B cell (primary cell): ENCODE results near the gene CCNG1. TPM values are rescaled to one million over a fixed set of nuclear protein-coding genes. Genes with fewer than 3 reads are reported as not detected.
A peak's percentile ranks its signal among the peaks of the same experiment; 100 is the strongest.

Experiments
- ATAC-seq: fragments of 200-7000 bp; cut with Tn5 transposase; one replicate; pipeline ENCODE4 v1.10.0; 2021; ENCODE audit warnings: low read depth, mild to moderate bottlenecking, moderate number of reproducible peaks, moderate library complexity
- CTCF ChIA-PET: fragments of 350-600 bp; sonication (Branson Sonifier 250); formaldehyde crosslinking; loops from one replicate; lab custom pipeline; 2021; ENCODE audit warnings: antibody characterized with exemption, inconsistent platforms; lab: Charles Lee
- POLR2A ChIA-PET: fragments of 350-600 bp; sonication (Branson Sonifier 250); formaldehyde crosslinking; loops from one replicate; lab custom pipeline; 2021; ENCODE audit warnings: antibody characterized with exemption; lab: Charles Lee
- DNase-seq: peaks from one replicate; pipeline ENCODE4 v3.0.0; 2013
- H2AFZ ChIP-seq: 2 replicates; pipeline ENCODE4 v1.6.1; 2012; ENCODE audit warnings: mild to moderate bottlenecking, low read depth, low read length; ENCODE audit not compliant: insufficient read depth, poor library complexity, severe bottlenecking
- H3K27ac ChIP-seq, 2 donors: 1 replicate in 1 of 2; 2 replicates in 1 of 2; pipeline ENCODE4 v1.5.1; 2012 to 2013; ENCODE audit warnings: low read length in 2 of 2, mild to moderate bottlenecking in 2 of 2, moderate library complexity in 1 of 2
- H3K27me3 ChIP-seq, 4 experiments: fragments of 200-600 bp in 1 of 4; sonication (generic) in 1 of 4; replicated peaks in 1 of 4; 1 replicate in 2 of 4; 2 replicates in 2 of 4; pipeline versions ENCODE4 v1.6.1 to v1.7.0; 2013 to 2016; ENCODE audit warnings: low read length in 3 of 4, mild to moderate bottlenecking in 2 of 4, mixed read lengths in 1 of 4, moderate library complexity in 1 of 4; ENCODE audit not compliant: insufficient read depth in 4 of 4, control insufficient read depth in 3 of 4; ENCODE audit errors: control extremely low read depth in 1 of 4
- H3K36me3 ChIP-seq, 2 experiments: replicated peaks in 1 of 2; 1 replicate in 1 of 2; 2 replicates in 1 of 2; pipeline versions ENCODE4 v1.6.1 to v1.7.1; 2013; ENCODE audit warnings: low read length in 1 of 2; ENCODE audit not compliant: insufficient read depth in 2 of 2, control insufficient read depth in 1 of 2; ENCODE audit errors: control extremely low read depth in 1 of 2, extremely low read depth in 1 of 2
- H3K4me1 ChIP-seq, 2 donors: fragments of 200-600 bp in 1 of 2; sonication (generic) in 1 of 2; 1 replicate in 1 of 2; 2 replicates in 1 of 2; pipeline versions ENCODE4 v1.5.1 to v1.6.1; 2013 to 2017; ENCODE audit warnings: low read length in 2 of 2; ENCODE audit not compliant: control insufficient read depth in 2 of 2, insufficient read depth in 2 of 2
- H3K4me2 ChIP-seq: replicated peaks from 2 replicates; pipeline ENCODE3; 2012; ENCODE audit warnings: mild to moderate bottlenecking, low read depth, low read length; ENCODE audit not compliant: poor library complexity, severe bottlenecking
- H3K4me3 ChIP-seq, 5 experiments: fragments of 200-600 bp in 1 of 5; sonication (generic) in 1 of 5; 1 replicate in 3 of 5; 2 replicates in 2 of 5; pipeline versions ENCODE4 v1.5.1 to v1.7.0; 2011 to 2016; ENCODE audit warnings: low read length in 4 of 5, mild to moderate bottlenecking in 4 of 5, low read depth in 2 of 5, control low read depth in 1 of 5, moderate library complexity in 1 of 5; ENCODE audit not compliant: insufficient read depth in 1 of 5; ENCODE audit errors: control extremely low read depth in 1 of 5, extremely low read depth in 1 of 5
- H3K79me2 ChIP-seq: fragments of 200-600 bp; sonication (generic); one replicate; pipeline ENCODE4 v1.6.0; 2016; ENCODE audit warnings: low read length; ENCODE audit not compliant: control insufficient read depth, insufficient read depth
- H3K9ac ChIP-seq: fragments of 200-600 bp; sonication (generic); 2 replicates; pipeline ENCODE4 v1.6.1; 2017; ENCODE audit warnings: mild to moderate bottlenecking, low read length, moderate library complexity
- H3K9me3 ChIP-seq, 3 donors: one replicate each; pipeline versions ENCODE4 v1.6.1 to v1.7.1; 2013; ENCODE audit warnings: low read length in 2 of 3; ENCODE audit not compliant: control insufficient read depth in 2 of 3, insufficient read depth in 1 of 3; ENCODE audit errors: control extremely low read depth in 1 of 3
- H4K20me1 ChIP-seq: 2 replicates; pipeline ENCODE4 v1.6.0; 2012; ENCODE audit warnings: mild to moderate bottlenecking, low read length; ENCODE audit not compliant: insufficient read depth, control insufficient read depth, poor library complexity, severe bottlenecking
- H3K27ac Mint-ChIP-seq: one replicate; pipeline ENCODE4 v1.8.0; 2021; ENCODE audit warnings: mixed read lengths
- H3K27me3 Mint-ChIP-seq: one replicate; pipeline ENCODE4 v1.8.0; 2021; ENCODE audit warnings: mixed read lengths
- H3K4me1 Mint-ChIP-seq: one replicate; pipeline ENCODE4 v1.8.0; 2021; ENCODE audit warnings: mixed read lengths
- H3K4me3 Mint-ChIP-seq: one replicate; pipeline ENCODE4 v1.8.0; 2021; ENCODE audit warnings: mixed read lengths
- H3K9me3 Mint-ChIP-seq: one replicate; pipeline ENCODE4 v1.8.0; 2022; ENCODE audit warnings: mixed read lengths; ENCODE audit not compliant: insufficient read depth
- CTCF ChIP-seq: fragments of 200-600 bp; IDR thresholded peaks from one replicate; pipeline ENCODE4 v1.8.0; 2022; ENCODE audit warnings: antibody characterized with exemption, mild to moderate bottlenecking
- EZH2 ChIP-seq: IDR thresholded peaks from 2 replicates; pipeline ENCODE4 v1.6.1; 2012; ENCODE audit warnings: borderline replicate concordance, low read depth, mild to moderate bottlenecking, moderate library complexity, low read length; ENCODE audit not compliant: insufficient read depth, poor library complexity, severe bottlenecking
- WGBS: methylation state at CpG from one replicate; pipeline ENCODE4 v1.1.5; 2013; ENCODE audit warnings: missing lambda C conversion rate; ENCODE audit not compliant: insufficient coverage; 5-methylcytosine and 5-hydroxymethylcytosine counted together
- intact Hi-C: fragments of 100-400 bp; cut with micrococcal nuclease; formaldehyde crosslinking; loops from one replicate; pipeline ENCODE4 v1.10.0; 2022
- polyA plus RNA-seq: library from polyadenylated mRNA; depleted of rRNA; stranded (reverse); fragments of >200 nt; gene quantifications from 2 replicates; pipeline ENCODE4 v1.2.3, GENCODE V29; 2012
- total RNA-seq, 2 donors: library from RNA; stranded (reverse); fragments of 120-200 nt in 1 of 2; gene quantifications; 1 replicate in 1 of 2; 2 replicates in 1 of 2; pipeline versions ENCODE4 v1.2.3 to v1.2.4, GENCODE V29; 2013 to 2022

The CCNG1 gene
- total and polyA plus RNA-seq, 2 donors (not counting 1 experiment from before 2014, with no cell fraction given): 29.0 to 80.1 TPM

- H3K9me3 Mint-ChIP-seq: no peaks in the 10 kb centered on the region
- H3K4me3 Mint-ChIP-seq: no peak overlapping the region
- H3K27ac Mint-ChIP-seq: no peak overlapping the region
Observed at GRCh38 chr5:163408311-163408923, 29.0 kb upstream of the CCNG1 start.

More at GRCh38 chr5:163408311-163408923, 29.0 kb upstream of the CCNG1 start:
- Histone ChIP-seq H3K27me3 (no peaks in the 10 kb centered on the region), H2AFZ (no peak overlapping the region), H3K9me3 (no peaks in the 10 kb centered on the region), H3K27ac (no peak overlapping the region), H3K79me2 (no peaks in the 10 kb centered on the region), H3K4me1 (peaks cover 0 to 3% of the 10 kb centered on the region in 2 donors), H3K9ac (no peak overlapping the region), H3K36me3 (no peaks in the 10 kb centered on the region), H4K20me1 (no peaks in the 10 kb centered on the region), H3K4me2 (peak overlapping the region; percentile 13), H3K4me3 (no peak overlapping the region)
- ATAC-seq (peak; percentile 90), DNase-seq (peak; percentile 71)
- Mint-ChIP-seq H3K27me3 (peaks cover 16% of the 10 kb centered on the region), H3K4me1 (peaks cover 2% of the 10 kb centered on the region)
- intact Hi-C loops: loop anchor here (2.0 kb wide), 1 partner anchor 102 kb away; no protein-coding TSS in a partner anchor
- POLR2A ChIA-PET: no interaction called here
- CTCF ChIA-PET: interaction anchor here (0.8 to 3.7 kb wide), 23 partner anchors 8 to 1865 kb away, joined by 3 to 22 read pairs (median 4); partner anchors contain the start of genes CCNG1 and NUDCD2
- TF ChIP-seq EZH2: no peak
- peak; percentile 96 for TF ChIP-seq CTCF
- 20% methylated on average over 2 of the region's 9 CpGs for WGBS
